Activated CD8-positive, alpha-beta memory T cell treated with anti-CD3 and anti-CD28 coated beads for 48 hours (primary cell): ENCODE results near the gene ZNF337.
"Not testable (repeated sequence)": the region's sequence is repeated elsewhere in the genome, so short reads cannot be mapped to it uniquely, and the experiment has no call there.

Experiments used
- DNase-seq, 3 experiments: peaks; one replicate each; pipeline ENCODE4 v3.0.0-alpha.2; 2020; ENCODE audit warnings: low read depth in 2 of 3, low spot score in 2 of 3

The ZNF337 gene

DNA sequence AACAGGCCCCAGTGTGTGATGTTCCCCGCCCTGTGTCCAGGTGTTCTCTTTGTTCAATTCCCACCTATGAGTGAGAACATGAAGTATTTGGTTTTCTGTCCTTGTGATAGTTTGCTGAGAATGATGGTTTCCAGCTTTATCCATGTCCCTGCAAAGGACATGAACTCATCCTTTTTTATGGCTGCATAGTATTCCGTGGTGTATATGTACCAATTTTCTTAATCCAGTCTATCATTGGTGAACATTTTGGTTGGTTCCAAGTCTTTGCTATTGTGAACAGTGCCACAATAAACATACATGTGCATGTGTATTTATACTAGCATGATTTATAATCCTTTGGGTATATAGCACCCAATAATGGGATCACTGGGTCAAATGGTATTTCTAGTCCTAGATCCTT lies 66.0 kb downstream of the ZNF337 start:
- DNase-seq: not testable (repeated sequence)

DNA sequence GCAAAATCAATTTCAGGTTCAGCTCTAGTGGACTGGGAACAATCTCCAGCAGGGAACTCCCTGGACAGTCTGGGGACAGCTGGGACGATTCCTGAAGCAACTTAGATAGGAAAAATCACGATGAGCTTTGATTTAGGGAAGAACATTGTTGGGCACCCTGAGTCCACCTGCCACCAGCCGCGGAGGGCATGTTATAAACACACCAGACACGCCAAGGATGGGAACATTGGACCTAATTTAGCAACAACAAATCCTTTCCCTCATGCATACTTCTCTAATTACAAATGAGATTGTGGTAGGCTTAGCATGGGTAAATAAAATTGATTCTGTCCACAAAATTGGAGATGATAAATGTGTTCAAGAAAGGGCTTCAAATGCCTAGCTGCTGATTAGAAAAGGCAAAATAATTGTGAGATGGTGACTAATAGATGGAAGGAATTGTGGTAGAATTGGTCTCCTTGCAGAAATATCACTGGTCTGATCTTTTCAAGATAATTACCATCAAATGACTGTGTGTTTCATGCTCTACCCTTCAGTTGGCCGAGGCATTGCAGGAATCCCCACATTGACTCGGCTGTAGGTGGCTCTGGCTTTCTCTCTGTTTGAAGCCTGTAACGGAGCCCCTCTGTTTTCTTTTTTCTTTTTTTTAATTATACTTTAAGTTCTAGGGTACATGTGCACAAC lies 66.7 kb downstream of the ZNF337 start:
- DNase-seq: no peak

DNA sequence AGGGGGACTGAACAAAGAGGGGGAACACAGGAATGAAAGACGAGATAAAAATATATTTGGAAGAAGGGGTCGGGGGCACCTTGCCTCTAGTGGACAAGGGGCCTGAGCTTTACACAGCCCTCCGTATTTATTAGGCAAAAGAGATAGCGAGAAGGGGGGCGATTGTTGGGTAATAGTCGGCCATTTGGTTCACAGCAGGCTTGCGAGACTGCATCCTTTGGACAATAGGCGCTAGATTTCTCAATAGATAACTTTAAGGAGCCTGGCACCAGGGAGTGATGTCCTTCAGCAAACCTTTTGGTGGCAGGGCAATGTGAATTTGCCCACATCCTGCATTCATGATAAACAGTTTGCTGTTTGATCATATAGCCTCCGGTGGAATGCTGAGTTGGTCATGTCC lies 69.9 kb downstream of the ZNF337 start:
- DNase-seq: no peak

DNA sequence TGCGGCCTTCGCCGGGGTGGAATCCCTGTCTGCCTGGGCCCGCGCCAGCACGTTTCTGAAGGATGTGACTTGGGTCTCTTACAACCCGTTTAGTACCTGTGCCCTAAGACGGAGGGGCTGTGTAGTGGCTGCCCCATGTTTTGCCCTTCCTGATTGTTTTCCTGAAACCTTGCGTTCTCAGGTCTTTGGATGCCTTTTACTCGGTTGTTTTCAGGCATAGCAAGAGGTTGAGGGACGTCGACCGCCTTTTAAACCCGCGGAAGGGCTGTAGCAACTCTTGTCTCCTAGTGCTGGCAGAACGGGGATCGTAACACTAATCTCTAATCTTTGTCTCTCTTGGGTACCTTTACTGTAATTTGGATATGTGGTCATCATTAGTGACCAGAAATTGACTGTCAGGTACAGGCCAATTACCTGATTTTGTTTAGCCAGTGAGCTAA lies 72.1 kb downstream of the ZNF337 start:
- peak in 1 of 3 experiments; percentile 28 for DNase-seq
